ENCODE measurements around the gene PPP1CB.
"Not testable (repeated sequence)": the region's sequence is repeated elsewhere in the genome, so short reads cannot be mapped to it uniquely, and the experiment has no call there.

Gene PPP1CB

GRCh38 chr2:28751252-28751955, at the start of gene PPP1CB:
Gene PPP1CB (plus strand): TSS chr2:28751830. CDS start chr2:28752125, 295 bp downstream.
- peak; percentile 93 for DNase-seq

GRCh38 chr2:28702415-28702861, 49.2 kb upstream of the PPP1CB start:
- DNase-seq = no peak

- DNase-seq = no peak
These were observed 48.8 kb upstream of the PPP1CB start for GRCh38 chr2:28702878-28703277.

DNA sequence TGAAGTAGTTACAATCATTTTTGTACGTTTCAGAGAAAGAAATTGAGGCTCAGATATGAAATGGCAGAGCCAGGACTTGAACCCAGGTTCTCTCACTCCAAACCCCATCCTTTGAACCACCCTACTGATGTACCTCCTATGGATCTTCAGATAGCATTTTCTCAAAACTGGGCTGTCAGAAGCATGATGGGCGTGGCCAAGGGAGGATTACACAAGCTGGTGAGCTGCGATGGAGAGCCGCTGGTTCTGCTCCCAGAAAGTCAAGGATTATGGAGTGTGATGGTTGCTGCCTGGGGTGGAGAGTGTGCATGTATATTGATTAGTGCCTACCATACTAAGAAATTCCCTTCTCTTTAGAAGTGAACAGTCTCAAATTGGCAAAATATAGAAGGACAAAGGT, 47.0 kb upstream of the PPP1CB start:
- no peak for DNase-seq

DNA sequence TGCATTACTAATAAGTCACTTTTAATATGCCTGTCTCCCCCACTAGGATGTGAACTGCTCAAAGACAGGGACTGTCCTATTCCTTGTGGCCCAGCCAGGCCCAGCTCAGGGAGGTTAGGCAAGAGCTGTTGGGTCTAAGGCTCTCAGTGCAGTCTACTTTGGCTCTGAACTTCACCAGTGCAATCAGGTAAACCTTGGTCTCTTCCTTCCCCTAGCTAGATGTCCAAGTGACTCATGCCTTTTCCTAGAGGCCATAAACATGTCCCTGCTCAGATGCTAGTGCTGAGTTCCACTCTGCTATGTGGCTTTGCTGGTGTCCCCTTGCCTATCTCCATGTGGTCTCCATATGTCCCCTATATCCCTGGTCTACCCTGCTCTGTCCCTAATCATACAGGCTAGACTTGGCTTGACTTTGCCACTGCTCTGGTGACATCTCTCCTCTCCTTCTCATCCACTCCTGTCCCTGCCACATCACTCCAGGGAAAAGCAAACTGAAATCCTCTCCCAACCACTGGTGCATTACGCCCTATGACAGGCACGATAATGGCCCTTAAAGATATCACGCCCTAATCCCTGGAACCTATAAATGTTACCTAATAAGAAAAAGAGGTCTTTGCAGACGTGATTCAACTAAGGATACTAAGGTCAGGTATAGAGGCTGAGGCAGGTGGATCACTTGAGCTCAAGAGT, 45.7 kb upstream of the PPP1CB start:
- no peak for DNase-seq

GRCh38 chr2:28707592-28707991, 44.0 kb upstream of the PPP1CB start:
- DNase-seq = no peak

DNA sequence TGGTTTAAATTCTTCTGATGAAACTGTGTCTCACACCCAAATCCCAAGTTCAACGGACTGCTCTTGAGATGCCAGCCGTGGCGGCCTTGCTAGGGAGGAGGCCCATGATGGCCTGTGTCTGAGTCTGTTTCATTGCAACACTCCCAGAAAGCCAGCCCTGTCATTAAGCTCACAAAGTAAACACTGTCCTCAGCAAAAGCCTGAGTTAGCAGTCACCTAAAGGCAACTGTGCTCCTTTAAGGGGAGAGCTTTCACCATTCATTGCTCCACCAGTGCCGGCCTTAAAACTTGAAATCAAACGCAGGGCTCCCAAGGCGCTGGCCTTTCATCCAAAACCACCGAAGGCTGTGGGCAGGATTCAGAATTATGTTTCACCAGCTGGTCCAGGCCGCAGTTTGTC, 42.5 kb upstream of the PPP1CB start:
- no peak for DNase-seq

DNA sequence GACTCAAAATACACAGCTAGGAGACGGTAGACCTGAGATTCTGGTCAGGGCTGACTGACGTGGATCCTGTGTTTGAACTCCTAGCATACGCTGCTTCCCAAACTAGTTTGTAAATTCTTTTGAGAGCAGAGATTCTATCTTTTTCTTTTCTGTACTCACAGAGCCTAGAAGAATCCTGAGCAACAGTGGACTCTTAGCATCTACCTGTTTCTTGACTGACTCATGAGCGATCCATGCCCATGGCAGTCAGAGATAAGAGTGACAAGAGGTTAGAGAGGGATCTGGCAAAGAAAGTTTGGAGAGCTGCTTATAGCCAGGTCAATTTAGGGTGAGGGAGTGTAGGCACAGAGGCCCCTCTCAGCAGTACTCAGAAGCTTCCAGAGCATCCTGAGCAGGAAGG, 41.1 kb upstream of the PPP1CB start:
- DNase-seq = no peak

GRCh38 chr2:28713577-28714298, 37.9 kb upstream of the PPP1CB start:
- no peak for DNase-seq

DNA sequence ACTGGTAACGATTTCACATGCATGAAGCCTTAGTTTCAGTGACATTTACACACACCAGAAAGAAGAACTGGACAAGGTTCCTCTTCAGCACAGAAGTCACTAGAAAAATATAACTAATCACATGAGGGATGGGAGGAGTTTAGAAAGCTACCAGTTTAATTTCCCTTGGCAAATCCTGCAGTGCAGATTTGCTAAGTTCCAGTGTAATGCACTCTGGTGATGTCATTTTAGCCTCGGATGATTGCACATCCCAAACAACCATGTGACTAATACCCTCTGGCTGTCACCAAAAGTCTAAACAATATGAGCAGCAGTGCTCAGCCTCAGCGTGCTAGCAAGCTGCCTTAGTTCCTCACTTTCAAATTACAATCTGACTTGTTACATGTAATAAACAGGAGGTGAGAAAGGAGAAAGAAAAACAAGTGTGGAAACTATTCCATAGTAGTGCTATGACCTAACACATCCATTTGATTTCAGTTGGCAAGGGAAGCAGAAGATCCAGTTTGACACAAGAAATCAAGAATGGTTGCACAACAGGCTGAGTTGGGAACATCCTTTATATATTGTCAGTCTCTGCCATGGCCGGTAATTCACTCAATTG, 35.3 kb upstream of the PPP1CB start:
- DNase-seq = peak; percentile 82

DNA sequence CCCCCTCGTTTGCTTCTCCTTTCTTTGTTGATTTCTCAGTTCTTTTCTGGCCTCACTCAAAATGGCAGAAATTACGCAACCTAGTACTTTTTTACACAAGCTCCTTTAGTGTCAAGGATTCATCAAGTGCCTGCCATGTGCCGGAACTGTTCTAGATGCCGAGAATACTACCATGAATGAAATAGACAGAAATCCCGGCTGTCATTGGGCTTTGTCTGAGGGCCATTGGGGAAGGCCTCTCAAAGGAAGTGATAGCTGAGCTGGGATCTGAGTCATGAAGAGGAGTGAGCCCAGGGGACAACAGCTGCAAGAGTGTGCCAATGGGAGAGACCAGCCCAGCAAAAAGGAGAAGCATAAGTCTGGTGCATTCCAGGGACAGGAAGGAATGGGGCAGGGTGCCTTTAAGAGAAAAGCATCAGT, 34.3 kb upstream of the PPP1CB start:
- peak; percentile 66 for DNase-seq

DNA sequence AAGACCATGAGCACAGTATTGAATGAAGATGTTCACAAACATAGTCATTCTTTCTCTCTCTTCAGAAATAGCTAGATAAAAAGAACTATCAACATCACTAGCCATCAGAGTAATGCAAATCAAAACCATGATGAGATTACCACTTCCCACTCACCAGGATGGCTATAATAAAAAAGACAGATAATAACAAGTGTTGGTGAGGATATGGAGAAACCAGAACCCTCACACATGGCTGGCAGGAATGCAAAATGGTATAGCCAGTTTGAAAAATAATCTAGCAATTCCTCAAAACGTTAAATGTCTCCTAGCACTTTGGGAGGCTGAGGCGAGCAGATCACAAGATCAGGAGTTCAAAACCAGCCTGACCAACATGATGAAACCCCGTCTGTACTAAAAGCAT, 31.3 kb upstream of the PPP1CB start:
- DNase-seq = no peak

GRCh38 chr2:28721601-28722191, 29.9 kb upstream of the PPP1CB start:
- DNase-seq = no peak

DNA sequence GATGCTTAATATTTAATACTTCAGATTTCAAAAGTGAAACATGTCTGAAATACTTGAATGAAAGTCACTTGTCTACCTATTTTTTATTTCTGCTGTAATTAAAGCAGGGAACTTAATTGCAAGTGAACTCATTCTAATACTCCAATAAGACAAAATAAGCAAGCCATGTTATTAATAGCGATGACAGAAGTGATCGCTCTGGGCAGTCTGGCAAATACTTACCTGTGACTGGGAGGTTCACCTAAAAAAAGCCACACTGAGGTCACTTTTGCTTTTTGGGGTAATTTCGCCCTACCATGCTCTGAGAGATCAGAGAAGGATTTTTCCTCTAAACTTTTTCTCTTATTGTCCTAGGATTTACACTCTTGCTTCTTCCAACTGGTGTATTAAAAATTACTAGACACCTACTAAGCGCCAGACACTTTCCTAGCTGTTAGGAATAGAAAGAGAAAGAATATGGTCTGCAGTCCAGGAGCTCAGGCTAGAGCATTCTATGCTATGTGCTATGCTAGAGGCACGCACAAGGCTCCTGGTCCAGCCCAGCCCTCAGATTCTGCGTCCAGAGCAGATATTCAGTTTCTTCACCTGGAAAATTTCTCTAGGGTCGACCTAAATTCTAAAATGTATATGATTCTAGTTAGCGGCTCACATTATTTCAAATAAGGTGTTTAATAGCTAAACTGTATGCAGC, 26.5 kb upstream of the PPP1CB start:
- DNase-seq = no peak

- no peak for DNase-seq
These were observed 25.5 kb upstream of the PPP1CB start for GRCh38 chr2:28726177-28726576.

DNA sequence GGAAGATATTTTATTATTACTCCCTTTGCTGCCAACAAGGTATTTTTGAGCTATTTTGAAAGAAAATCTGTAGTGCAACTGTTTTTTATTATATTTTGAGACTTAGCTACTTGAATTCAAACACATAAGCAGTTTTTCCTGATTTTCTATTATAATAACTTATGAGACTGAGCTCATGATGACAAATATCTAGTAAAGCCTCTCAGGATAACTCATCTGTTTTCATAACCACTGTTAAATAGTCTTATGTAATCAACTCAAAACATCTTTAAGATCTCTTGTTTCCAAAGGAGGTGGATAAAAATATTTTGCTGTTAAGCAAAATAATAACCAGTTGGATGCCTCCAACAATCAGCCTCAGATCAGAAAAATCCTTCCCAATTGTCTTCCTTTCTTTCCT, 21.9 kb upstream of the PPP1CB start:
- DNase-seq = no peak

- DNase-seq = no peak
These were observed 20.9 kb upstream of the PPP1CB start for GRCh38 chr2:28730641-28731146.

GRCh38 chr2:28735511-28735910, 16.1 kb upstream of the PPP1CB start:
- DNase-seq = no peak

- peak; percentile 24 for DNase-seq
These were observed 15.6 kb upstream of the PPP1CB start for GRCh38 chr2:28736034-28736433.

- no peak for DNase-seq
These were observed 14.0 kb upstream of the PPP1CB start for GRCh38 chr2:28737655-28738054.

GRCh38 chr2:28742619-28743018, 9.0 kb upstream of the PPP1CB start:
- DNase-seq = not testable (repeated sequence)

GRCh38 chr2:28745225-28745624, 6.4 kb upstream of the PPP1CB start:
- DNase-seq = no peak
